Endometrial microvascular endothelial cells (primary cell): ENCODE data around the gene SECISBP2. TPM values are rescaled to one million over a fixed set of nuclear protein-coding genes. Genes with fewer than 3 reads are reported as not detected.

ENCODE experiments used
- in situ Hi-C: cut with HindIII; loops from 2 replicates; pipeline ENCODE4 v1.10.0; 2017; ENCODE audit warnings: low sequenced_read_pairs, low pct_unique_long_range_greater_than_20kb; ENCODE audit errors: inconsistent ontology term
- total RNA-seq: library from RNA; depleted of rRNA; stranded (reverse); fragments of >200 nt; gene quantifications from one replicate; pipeline ENCODE4 v1.2.3, GENCODE V29; 2015; ENCODE audit errors: inconsistent ontology term

SECISBP2 gene
- total RNA-seq, 1 donor from 2014 or later = 29.6 TPM

- in situ Hi-C loops = no loop called here
These were observed 12.4 kb upstream of the SECISBP2 start for GRCh38 chr9:89305868-89306267.

- in situ Hi-C loops = no loop called here
These were observed 9.1 kb upstream of the SECISBP2 start for GRCh38 chr9:89309166-89309565.

GRCh38 chr9:89309608-89310474 lies 8.5 kb upstream of the SECISBP2 start:
- in situ Hi-C loops = no loop called here

DNA sequence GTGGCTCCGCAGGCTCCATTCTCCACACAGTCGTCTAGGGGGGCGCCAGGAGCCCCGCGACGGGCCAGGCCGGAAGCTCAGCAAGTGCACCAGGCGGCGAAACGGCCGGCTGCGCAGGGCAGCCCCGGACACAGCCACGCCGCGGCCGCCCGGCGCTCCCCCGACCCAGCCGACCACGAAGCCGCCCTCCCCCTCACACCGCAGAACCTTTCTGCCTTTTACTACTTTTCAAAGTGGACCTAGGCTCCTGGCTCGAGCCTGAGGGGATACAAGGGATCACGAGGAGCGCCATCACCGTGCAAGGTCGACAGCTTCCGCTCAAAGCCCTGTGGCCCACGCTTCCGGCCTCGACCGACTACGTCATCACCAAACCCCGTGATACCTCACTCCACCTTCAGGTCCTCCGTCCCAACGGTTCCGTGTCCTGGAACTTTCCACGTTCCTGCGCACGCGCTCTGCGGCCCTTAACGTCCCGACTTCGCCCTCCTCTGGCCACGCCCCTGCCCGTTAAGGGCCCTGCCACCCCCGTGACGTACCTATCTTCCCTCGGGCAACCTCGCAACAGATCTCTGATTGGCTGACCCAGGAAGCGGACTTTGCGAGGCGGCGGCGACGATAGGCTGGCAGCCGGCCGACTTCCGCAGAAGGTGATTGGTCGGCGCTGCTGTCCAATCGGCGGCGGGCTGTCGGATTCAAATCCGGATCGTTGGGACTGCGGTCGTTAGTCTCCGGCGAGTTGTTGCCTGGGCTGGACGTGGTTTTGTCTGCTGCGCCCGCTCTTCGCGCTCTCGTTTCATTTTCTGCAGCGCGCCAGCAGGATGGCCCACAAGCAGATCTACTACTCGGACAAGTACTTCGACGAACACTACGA lies 7.6 kb upstream of the SECISBP2 start, which contains the start of gene CKS2:
Gene CKS2, plus strand, starts transcription at position 721 of the 871 bp plus-strand sequence. Its CDS starts 98 bp downstream, at position 819.
- in situ Hi-C loops = no loop called here

DNA sequence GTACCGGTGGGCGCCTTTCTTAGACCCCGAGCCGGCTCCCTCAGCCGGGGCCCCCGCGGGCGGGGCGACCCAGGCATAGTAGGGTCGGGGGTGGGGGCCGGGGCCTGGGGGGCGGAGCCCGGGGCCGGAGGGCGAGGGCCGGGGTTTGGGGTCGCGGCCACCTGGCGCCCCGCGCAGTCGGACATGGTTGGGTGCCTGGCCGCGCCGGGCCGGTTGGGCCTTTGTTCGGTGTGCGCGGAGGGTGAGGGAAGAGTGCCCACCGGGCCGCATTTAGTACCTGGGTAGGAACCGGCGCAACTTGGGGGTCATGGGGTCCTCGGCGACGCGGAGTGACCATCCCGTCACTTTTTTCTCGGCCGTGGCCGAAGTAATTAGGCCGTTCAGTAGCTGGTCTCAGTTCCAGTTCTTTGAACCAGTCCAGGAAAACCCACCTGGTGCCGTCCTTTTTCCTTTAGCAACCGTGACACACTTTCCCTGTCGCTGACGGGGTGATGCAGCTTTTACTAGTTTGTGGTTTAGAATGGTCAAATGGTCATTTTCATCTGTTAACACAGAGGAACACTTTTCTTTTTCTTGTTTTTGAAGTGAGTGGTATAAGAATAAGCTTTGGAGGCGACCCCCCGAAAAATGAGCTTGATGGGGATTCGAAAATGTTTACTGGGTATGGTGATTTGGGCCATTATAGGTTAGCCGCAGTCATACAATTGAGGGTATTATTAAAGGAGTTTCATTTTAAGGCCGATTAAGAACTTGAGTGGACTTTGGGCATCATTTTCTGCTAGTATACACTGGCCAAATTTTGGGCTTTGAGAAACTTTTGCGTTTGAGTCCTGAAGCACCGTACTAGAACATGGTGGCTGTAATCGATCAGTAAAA lies 6.7 kb upstream of the SECISBP2 start:
- in situ Hi-C loops = no loop called here

- in situ Hi-C loops = no loop called here
These were observed 6.1 kb upstream of the SECISBP2 start for GRCh38 chr9:89312222-89312571.

DNA sequence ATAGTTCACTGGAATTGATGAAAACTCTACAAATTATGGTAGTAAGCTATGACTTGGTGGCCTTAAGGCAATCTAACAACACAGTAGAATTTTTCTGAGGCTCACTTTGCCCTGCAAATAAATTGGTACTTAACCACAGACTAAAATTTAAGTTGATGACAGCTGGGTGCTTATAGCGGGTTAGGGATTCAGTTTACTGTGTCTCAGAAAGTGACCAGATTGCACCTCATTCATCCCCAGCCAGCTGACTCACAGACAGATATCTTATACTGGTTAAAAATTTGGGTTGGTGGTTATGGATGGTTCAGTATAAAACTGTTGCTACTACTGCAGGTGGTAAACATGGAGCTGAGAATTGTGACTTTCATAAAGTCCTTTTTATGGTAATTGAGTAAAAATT lies 4.5 kb upstream of the SECISBP2 start:
- in situ Hi-C loops = no loop called here

DNA sequence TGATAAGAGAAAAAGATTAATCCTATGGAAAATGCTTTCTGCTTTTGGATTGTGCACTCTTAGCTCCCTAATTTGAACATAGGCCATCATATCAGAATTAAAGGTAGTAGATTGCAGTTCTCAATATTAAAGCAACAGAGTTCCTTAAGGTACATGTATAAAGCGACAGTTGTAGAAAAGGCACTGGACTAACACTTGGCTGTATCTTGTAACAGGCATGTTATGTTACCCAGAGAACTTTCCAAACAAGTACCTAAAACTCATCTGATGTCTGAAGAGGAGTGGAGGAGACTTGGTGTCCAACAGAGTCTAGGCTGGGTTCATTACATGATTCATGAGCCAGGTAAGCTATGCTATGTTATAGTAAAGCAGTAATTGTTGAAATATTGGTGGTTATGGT lies 3.3 kb upstream of the SECISBP2 start:
- in situ Hi-C loops = no loop called here

DNA sequence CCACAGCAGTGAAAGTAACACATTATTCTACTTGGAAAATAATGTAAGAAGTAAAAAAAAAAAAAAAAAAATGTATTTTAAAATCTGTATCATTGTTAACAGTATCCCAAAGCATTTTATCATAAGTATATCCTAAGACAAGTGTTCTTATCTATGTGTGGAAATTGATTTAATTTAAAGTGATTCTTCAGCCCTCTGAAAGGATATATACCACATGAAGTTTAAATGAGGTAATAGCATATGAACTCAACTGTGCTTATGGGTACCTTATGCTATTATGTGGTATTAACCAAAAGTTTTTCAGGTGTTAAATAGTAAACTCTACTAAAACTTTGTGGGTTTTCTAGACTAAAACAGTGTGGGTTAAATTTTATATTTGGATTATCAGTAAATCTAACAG lies 2.8 kb upstream of the SECISBP2 start:
- in situ Hi-C loops = no loop called here

DNA sequence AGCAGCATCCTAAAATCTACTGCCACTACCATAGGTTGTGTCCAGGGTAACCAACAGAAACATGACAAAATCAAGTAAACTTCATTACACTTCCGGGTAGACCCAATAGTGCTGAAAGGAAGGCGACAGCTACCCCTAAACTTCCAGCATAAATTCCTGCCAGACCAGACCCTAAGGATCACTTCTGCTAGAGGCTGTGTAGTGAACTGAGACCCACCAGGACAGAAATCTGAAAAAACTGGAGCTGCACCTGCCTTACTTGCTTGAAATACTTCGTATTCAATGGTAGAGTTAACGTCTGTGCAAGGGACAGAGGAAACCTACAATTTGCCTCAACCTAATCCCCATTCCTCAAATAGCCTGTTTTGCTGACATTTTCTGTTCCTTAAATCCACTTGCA lies 1.0 kb upstream of the SECISBP2 start:
- in situ Hi-C loops = no loop called here

DNA sequence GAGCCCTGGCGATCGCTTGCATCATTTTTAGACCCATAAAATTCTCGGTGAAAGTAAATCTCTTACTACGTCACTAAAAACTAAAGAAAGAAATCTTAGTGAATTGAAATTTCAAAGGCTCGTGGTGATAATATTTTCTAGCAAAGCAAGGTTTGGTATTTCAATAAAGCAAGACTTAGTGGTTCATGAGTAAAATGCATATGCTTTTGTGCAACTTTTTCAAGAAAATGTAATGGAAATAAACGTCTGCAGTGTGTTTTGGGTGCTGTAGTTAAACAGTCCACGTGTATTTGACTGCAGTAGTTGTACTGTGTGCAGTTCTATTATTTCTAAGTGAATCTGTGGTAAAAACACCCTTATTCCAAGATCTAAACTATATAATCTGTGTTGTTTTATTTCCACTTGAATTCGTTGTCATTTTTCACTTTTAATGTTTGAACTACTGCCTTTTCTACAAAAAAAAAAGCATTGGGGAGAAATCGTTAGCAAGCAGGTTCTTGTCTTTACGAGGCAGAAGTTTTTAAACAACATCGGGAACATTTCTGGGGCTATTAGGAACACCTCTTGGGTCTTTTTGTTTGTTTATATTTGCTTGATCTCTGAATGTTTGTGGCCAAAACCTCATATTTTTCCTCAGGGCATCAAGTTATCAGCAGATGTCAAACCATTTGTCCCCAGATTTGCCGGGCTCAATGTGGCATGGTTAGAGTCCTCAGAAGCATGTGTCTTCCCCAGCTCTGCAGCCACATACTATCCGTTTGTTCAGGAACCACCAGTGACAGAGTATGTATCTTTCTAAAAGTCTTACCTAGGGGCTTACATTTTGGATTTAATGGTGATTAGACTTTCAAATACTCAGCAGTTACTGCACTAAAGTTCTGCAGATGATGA lies 960 bp downstream of the SECISBP2 start:
- in situ Hi-C loops = no loop called here

DNA sequence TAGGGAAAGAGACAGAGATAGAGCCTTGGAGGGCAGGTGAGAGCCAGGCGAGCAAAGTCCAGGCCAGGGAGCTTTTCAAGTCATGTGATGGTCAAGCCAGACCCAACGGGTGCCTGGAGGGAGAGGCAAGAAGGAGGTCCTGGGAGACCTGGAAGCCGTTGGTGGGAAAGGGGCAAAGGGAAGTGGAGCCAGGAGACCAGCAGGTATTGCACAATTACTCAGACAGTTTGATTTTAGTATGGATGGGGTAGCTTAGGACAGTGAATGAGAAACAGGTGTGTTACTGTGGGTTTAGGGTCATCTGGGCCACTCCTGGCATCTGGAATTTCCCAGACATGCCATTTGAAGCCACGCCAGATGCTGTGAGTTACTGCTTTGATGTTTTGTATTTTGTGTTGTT lies 5.1 kb downstream of the SECISBP2 start:
- in situ Hi-C loops = no loop called here

GRCh38 chr9:89325733-89326132 lies 7.4 kb downstream of the SECISBP2 start:
- in situ Hi-C loops = no loop called here

DNA sequence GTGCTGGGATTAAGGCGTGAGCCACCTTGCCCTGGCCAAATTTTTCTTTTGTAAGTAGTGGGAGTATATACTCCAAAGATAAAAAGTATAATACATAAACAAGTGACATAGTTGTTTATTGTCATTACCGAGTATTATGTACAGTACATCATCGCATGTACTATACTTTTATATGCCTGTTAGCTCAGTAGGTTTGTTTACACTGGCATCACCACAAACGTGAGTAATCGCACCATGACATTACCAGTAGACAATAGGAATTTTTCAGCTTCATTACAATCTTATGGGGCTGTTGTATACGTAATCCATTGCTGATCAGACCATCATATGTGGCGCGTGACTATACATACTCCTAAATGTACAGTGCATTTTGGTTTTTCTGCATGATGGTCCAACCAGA lies 9.8 kb downstream of the SECISBP2 start:
- in situ Hi-C loops = no loop called here

DNA sequence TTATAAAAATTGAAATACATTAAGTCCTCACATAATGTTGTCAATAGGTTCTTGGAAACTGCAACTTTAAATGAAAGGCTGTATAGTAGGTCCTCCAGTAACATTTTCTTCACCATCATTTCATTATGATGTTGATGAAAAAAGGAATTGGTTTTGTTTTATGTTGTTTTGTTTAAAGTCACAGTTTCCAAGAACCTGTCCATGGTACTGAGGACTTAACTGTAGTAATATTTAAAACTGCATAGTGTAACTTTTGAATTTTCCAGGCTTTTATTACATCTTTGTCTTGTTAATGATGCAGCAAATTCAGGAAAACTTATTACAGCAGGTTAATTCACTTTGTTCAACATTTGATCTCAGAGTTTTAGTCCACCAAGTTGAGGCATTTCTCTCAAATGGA lies 11.6 kb downstream of the SECISBP2 start:
- in situ Hi-C loops = no loop called here

DNA sequence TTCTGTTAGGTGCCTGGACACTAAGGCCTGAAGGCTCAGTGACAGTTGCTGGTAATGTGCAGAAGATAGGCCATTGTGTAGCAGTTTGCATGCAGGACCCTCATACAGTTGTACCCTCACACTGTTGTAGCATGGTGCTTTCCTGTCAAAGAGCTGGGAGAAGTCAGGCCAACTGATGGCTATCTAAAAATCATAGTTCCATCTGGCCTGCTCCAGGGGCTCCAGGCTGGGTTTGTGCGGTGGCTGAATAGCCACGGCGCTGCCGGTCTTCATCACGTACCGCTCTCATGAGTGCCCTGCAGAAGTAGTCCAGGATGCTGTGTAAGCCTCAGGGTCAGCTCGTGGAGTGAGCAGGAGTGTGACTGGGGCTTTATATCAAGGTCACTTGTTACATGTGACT lies 12.2 kb downstream of the SECISBP2 start:
- in situ Hi-C loops = no loop called here

DNA sequence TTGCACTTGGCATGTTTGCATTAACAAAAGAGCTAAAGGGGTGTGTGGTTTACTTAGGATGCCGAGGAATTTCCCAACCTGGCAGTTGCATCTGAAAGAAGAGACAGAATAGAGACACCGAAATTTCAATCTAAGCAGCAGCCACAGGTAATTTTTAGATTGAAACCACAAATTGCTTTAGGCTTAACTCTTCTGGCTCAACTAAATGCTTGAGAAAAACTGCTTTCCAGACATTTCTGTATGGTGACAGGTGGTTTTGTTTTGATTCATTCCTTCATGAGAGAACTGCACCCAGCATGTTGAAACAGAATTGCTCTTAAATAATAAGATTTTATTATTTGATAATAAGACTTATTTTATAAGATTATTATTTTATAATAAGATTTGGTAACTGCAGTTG lies 21.5 kb downstream of the SECISBP2 start:
- in situ Hi-C loops = no loop called here

DNA sequence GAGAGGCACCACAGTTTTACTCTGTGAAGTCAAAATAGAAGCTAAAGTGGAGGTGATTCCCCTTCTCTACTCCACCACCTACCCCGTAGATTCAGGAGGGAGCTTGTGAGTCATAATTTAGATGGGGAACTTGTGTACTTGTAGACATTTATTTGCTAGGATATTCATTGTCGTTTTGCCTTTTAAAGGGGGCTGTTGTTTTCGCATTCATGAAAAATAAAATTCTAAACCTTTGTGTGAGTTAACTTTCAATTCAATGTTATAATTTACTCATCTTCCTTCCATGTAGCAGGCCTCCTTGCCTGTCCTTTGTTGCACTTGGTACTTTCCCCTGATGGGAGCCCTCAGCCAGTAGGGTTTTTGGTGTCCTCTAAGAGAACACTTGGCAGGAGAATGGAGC lies 22.0 kb downstream of the SECISBP2 start:
- in situ Hi-C loops = no loop called here
